Gastroesophageal sphincter (tissue), 4 donors: ENCODE data around the gene METRN. TPM values are rescaled to one million over a fixed set of nuclear protein-coding genes. Genes with fewer than 3 reads are reported as not detected.

Experiments
- ATAC-seq: fragments of 150-250 bp; one replicate; pipeline ENCODE4 v1.9.1; 2016; ENCODE audit warnings: mild to moderate bottlenecking, moderate library complexity
- H3K27ac ChIP-seq, 4 donors: fragments of 200-600 bp; sonication (generic) in 3 of 4; 1 replicate in 3 of 4; 2 replicates in 1 of 4; pipeline ENCODE4 v1.5.1; 2016 to 2019
- H3K27me3 ChIP-seq: fragments of 200-600 bp; sonication (generic); one replicate; pipeline ENCODE4 v1.5.1; 2019
- H3K36me3 ChIP-seq, 2 donors: fragments of 200-600 bp; sonication (generic); one replicate each; pipeline ENCODE4 v1.5.1; 2019; ENCODE audit warnings: control low read depth in 1 of 2
- H3K4me1 ChIP-seq, 3 donors: fragments of 200-600 bp; sonication (generic); 1 replicate in 2 of 3; 2 replicates in 1 of 3; pipeline ENCODE4 v1.5.1; 2016 to 2019; ENCODE audit warnings: control low read depth in 2 of 3
- H3K4me3 ChIP-seq, 2 donors: fragments of 200-600 bp; sonication (generic); one replicate each; pipeline ENCODE4 v1.5.1; 2019; ENCODE audit warnings: mild to moderate bottlenecking in 1 of 2, moderate library complexity in 1 of 2
- H3K9me3 ChIP-seq, 3 donors: fragments of 200-600 bp; sonication (generic); one replicate each; pipeline ENCODE4 v1.5.1; 2017 to 2019; ENCODE audit warnings: control low read depth in 2 of 3
- EP300 ChIP-seq: sonication (generic); formaldehyde crosslinking; IDR thresholded peaks from one replicate; pipeline ENCODE4 v1.6.1; 2017; ENCODE audit warnings: antibody characterized with exemption, mild to moderate bottlenecking
- POLR2A ChIP-seq, 2 donors: fragments of 450-650 bp; IDR thresholded peaks; one replicate each; pipeline ENCODE4 v1.6.1; 2017; ENCODE audit warnings: antibody characterized with exemption in 2 of 2, mild to moderate bottlenecking in 2 of 2, moderate library complexity in 1 of 2
- POLR2AphosphoS5 ChIP-seq: sonication (generic); formaldehyde crosslinking; IDR thresholded peaks from one replicate; pipeline ENCODE4 v1.6.1; 2017; ENCODE audit warnings: antibody characterized with exemption
- WGBS, 2 donors: methylation state at CpG; one replicate each; pipeline ENCODE4 v1.1.5; 2018; ENCODE audit warnings: low coverage in 1 of 2; 5-methylcytosine and 5-hydroxymethylcytosine counted together
- total RNA-seq, 4 donors: library from RNA; depleted of rRNA; stranded (reverse); fragments of >200 nt; gene quantifications; one replicate each; pipeline ENCODE4 v1.1.0, GENCODE V29; 2016
- TF ChIP-seq, protein P1 (sequence below), 4 experiments: fragments of 200-600 bp in 2 of 4; fragments of 450-650 bp in 2 of 4; sonication (generic) in 1 of 4; IDR thresholded peaks; one replicate each; pipeline ENCODE4 v1.5.1; 2017 to 2019; ENCODE audit warnings: antibody characterized with exemption in 4 of 4, mild to moderate bottlenecking in 2 of 4, moderate library complexity in 2 of 4

The METRN gene
- total RNA-seq, 4 donors from 2014 or later, result 22.6 to 77.7 (median 63.8) TPM

DNA sequence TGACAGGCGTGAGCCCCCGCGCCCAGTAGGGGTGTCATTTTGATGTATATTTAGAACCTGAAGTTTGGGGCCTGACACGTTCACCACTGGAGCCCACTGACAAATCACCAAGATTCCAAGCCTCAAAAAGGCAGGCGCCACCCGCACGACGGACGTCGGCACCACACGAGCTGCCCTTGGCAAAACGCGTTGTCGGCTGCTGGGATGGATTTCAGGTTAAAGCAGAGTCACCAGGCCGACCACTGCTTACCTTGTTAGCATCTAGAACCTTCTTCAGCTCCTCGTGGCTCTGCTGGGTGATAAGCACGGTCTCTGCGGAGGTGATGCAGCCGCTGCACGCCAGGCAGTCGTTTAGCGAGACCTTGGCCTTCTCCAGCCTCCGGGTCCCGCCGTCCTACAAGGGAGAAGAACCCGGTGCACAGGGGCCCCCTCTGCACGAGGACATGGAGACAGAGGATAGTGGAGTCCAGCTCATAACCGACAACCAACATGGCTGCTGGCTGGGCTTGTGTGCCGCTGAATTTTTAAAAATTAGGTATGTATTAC lies 22.1 kb downstream of the METRN start:
- ATAC-seq, result no peak
- no peak overlapping the region for H3K27ac ChIP-seq
- peaks cover 0 to 74% of the 10 kb centered on the region in 2 donors for H3K36me3 ChIP-seq
- whole genome bisulfite sequencing, 2 donors, result 100% methylated on average over 4 of the region's 29 CpGs; no CpG with 5 or more reads in 1 of the 2 donors
- H3K9me3 ChIP-seq, result no peaks in the 10 kb centered on the region
- no peak overlapping the region for H3K4me3 ChIP-seq
- H3K27me3 ChIP-seq, result peaks cover 3% of the 10 kb centered on the region
- TF ChIP-seq POLR2AphosphoS5, result no peak
- no peak for TF ChIP-seq POLR2A (IDR thresholded peaks at IDR 0.05)
- TF ChIP-seq, protein P1, sequence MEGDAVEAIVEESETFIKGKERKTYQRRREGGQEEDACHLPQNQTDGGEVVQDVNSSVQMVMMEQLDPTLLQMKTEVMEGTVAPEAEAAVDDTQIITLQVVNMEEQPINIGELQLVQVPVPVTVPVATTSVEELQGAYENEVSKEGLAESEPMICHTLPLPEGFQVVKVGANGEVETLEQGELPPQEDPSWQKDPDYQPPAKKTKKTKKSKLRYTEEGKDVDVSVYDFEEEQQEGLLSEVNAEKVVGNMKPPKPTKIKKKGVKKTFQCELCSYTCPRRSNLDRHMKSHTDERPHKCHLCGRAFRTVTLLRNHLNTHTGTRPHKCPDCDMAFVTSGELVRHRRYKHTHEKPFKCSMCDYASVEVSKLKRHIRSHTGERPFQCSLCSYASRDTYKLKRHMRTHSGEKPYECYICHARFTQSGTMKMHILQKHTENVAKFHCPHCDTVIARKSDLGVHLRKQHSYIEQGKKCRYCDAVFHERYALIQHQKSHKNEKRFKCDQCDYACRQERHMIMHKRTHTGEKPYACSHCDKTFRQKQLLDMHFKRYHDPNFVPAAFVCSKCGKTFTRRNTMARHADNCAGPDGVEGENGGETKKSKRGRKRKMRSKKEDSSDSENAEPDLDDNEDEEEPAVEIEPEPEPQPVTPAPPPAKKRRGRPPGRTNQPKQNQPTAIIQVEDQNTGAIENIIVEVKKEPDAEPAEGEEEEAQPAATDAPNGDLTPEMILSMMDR (IDR thresholded peaks at IDR 0.05), result no peak
- TF ChIP-seq EP300, result no peak
- H3K4me1 ChIP-seq, result peaks cover 0 to 21% (median 14%) of the 10 kb centered on the region in 3 donors

DNA sequence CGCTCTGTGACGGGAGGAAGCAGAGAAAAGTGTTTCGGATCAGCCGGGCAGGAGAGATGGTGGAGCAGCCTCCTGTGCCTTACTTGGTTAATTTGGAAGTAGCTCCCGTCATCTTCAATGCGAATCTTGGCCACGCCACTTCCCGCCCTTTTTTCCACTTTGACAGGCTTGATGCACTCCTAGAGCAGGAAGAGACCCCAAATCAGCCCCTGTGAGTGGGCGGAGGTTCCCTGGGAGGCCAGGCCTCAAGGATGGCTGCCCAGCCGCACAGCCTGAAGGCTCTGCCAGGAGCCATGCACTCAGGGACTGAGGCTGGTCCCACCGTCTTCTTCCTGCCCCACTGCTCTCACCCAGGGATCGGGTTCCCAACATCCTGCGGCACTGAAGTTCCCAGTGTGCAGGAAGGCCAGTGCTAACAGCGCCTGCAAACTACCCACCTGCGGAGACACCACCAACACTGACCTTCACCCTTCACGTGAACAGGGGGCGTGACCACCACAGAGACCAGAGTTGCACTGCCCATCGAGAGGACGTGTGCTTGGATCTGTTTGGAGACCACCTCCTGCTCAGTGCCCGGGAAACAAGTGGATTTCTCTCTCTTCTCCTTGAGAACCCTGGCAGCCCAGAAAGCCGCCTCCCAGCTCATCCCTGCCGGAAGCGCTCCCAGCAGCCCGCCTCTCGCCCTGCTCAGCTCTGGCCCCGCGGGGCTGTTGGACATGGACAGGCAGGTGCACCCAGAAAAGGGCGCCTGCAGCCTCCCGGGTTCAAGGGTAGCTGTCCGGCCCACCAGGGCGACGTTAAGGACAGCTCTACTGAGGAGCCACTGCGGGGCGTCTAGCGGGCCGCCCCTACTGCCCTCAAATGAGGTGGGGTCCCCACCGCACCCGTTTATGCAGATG lies 24.9 kb downstream of the METRN start:
- Histone ChIP-seq H3K4me3 (peak overlapping the region; percentile 76 to 97), H3K9me3 (no peaks in the 10 kb centered on the region), H3K27me3 (peaks cover 26% of the 10 kb centered on the region), H3K36me3 (peaks cover 0 to 46% of the 10 kb centered on the region in 2 donors), H3K4me1 (peaks cover 0 to 21% (median 14%) of the 10 kb centered on the region in 3 donors), H3K27ac (peak overlapping the region in 2 of 4 donors; percentile 76 to 84)
- TF ChIP-seq EP300 (no peak), POLR2A (IDR thresholded peaks at IDR 0.05) (no peak), POLR2AphosphoS5 (no peak)
- TF ChIP-seq, protein P1 (IDR thresholded peaks at IDR 0.05), result no peak
- WGBS, 2 donors, result 0 to 100% methylated on average over 1 of the region's 38 CpGs
- no peak for ATAC-seq

DNA sequence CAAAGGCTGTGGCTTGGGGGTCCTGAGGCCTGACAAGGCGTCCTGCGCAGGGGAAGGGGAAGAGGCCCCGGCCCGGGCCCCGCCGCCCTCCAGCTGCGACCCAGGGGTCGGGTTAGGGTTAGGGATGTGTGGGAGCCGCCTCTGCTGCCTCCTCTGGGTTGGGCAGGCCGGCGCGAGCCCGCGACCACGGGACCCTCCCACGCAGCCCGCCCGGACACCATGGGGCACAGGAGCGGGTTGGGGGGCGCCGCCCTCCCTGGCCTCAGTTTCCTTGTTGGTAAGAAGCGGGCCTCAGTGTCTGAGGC lies 25.5 kb downstream of the METRN start:
- H3K27ac ChIP-seq, result peak overlapping the region in 3 of 4 donors; percentile 76 to 84 (median 83)
- H3K4me3 ChIP-seq, result peak overlapping the region; percentile 76 to 97
- TF ChIP-seq POLR2A (IDR thresholded peaks at IDR 0.05) (no peak), POLR2AphosphoS5 (no peak), EP300 (no peak)
- TF ChIP-seq, protein P1 (IDR thresholded peaks at IDR 0.05), result no peak
- peaks cover 0 to 40% of the 10 kb centered on the region in 2 donors for H3K36me3 ChIP-seq
- no peaks in the 10 kb centered on the region for H3K9me3 ChIP-seq
- peak; percentile 33 for ATAC-seq
- WGBS, 2 donors, result no CpG with 5 or more reads among the region's 22 CpGs
- peaks cover 33% of the 10 kb centered on the region for H3K27me3 ChIP-seq
- H3K4me1 ChIP-seq, result peaks cover 0 to 21% (median 14%) of the 10 kb centered on the region in 3 donors

DNA sequence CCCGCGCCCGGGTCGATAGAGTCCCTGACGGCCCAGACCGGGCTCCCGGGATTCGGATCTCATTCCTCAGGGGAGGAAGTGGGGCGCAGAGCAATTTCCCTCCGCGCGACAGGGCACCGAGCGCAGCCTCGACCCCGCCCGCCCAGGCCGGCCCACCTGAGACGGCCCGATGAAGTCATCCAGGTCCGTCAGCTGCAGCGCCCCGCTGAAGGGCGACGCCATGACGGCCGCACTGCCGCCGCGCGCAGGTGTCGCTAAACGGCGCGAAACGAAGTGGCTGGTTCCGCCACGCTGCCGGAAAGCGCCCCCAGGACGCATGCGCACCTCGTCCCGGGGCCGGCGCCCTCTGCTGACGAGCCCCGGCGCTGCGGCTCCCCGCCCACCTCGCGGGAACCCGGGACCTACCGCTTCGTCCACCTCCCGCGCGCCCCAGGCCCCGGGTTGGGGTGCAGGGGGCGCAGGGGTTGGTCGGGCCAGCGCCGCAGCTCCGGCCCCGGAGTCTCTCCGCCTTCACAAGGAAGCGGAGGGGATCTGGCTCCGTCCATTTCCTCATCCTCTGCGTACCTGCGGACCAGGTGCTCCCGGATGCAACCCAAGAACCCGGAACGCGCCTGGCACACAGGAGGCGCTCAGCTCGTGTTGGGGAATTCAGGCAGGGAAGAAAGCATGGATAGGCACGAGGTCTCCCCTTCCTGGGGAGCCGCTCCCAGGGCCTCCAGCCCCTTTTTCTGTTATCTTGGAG lies 26.0 kb downstream of the METRN start, which contains the start of gene CIAO3:
TSS of gene CIAO3 (minus strand) at position 234 of the 742 bp plus-strand sequence. CDS start at position 222, 12 bp downstream.
- ATAC-seq, result peak; percentile 92
- Histone ChIP-seq H3K9me3 (no peaks in the 10 kb centered on the region), H3K4me3 (peak within 1 kb of the TSS; percentile 76 to 97), H3K27me3 (peaks cover 37% of the 10 kb centered on the region), H3K36me3 (peaks cover 0 to 35% of the 10 kb centered on the region in 2 donors), H3K27ac (peak within 1 kb of the TSS in 3 of 4 donors; percentile 76 to 84 (median 83)), H3K4me1 (peaks cover 0 to 21% (median 14%) of the 10 kb centered on the region in 3 donors)
- WGBS, 2 donors, result 0% methylated on average over 1 to 9 of the region's 79 CpGs
- TF ChIP-seq, protein P1 (IDR thresholded peaks at IDR 0.05), result peak in 3 of 4 experiments; percentile 93 to 100 (median 95)
- peak; percentile 100 for TF ChIP-seq POLR2AphosphoS5
- no peak for TF ChIP-seq EP300
- peak; percentile 59 to 68 for TF ChIP-seq POLR2A (IDR thresholded peaks at IDR 0.05)
